Activated CD4-positive, alpha-beta T cell treated with anti-CD3 and anti-CD28 coated beads, Interleukin-2, amount 10 ng/mL, durations not matched to agents 24 days and 14 days (primary cell): Measurements from ENCODE around the gene MAMLD1. TPM values are rescaled to one million over a fixed set of nuclear protein-coding genes. Genes with fewer than 3 reads are reported as not detected.

Source experiments
- DNase-seq: peaks from one replicate; pipeline ENCODE4 v3.0.0; 2022
- H3K27ac Mint-ChIP-seq: one replicate; pipeline ENCODE4 v1.8.0; 2022; ENCODE audit warnings: mild to moderate bottlenecking, mixed read lengths
- H3K27me3 Mint-ChIP-seq: one replicate; pipeline ENCODE4 v1.8.0; 2022; ENCODE audit warnings: mixed read lengths
- H3K36me3 Mint-ChIP-seq: one replicate; pipeline ENCODE4 v1.8.0; 2022; ENCODE audit warnings: low read depth, mild to moderate bottlenecking, mixed read lengths
- H3K4me1 Mint-ChIP-seq: one replicate; pipeline ENCODE4 v1.8.0; 2021; ENCODE audit warnings: mixed read lengths
- H3K4me3 Mint-ChIP-seq: one replicate; pipeline ENCODE4 v1.8.0; 2022; ENCODE audit warnings: mild to moderate bottlenecking, moderate library complexity, mixed read lengths
- H3K9me3 Mint-ChIP-seq: one replicate; pipeline ENCODE4 v1.8.0; 2021; ENCODE audit warnings: mixed read lengths
- intact Hi-C: fragments of 100-400 bp; cut with micrococcal nuclease; formaldehyde crosslinking; loops from one replicate; pipeline ENCODE4 v1.15.1; 2023
- total RNA-seq: library from RNA; stranded (reverse); gene quantifications from 2 replicates; pipeline ENCODE4 v1.2.3, GENCODE V29; 2022

Gene MAMLD1
- total RNA-seq, 1 donor from 2014 or later = 14.2 TPM

DNA sequence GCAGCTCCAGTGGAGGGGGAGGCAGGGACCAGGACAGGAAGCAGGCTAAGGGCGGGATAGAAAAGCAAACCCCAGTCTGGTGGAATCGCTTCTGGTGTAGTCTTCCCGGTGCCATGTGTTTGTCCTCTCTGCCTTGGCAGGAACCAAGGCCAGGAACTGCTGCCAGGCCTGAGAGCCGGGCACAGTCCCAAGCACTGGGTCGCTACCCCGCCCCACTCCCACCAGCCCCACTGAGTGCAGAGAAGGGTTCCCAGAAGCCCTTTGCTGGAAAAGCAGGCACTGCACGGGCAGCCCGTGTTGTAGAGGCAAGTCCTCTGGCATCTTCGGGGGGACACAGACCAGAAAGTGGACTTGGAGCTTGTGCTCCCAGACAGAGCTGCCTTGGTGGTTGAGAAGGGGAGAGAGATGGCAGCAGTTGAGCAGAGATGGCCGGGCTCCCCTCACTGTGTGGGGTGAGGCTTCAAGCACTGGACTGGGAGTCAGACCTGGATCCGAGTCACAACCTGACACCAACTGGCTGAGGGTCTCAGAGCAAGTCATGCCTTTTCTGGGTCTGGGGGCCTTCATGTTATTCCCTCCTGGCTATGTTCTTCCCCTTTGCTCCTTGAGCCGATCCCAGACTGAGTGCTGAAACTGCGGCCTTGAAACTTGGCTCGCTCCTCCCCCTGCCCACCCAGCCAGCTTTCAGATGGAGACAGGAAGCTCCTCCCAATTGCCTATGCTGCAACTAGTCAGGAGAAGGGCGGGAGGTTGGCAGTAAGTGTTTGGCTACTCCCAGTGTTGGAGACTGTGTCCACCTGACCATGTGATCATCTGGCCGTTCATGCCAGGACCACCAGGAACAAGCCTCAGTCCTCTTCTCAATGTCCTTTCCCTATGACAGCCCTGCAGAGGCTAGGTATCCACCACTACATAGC lies 145.6 kb downstream of the MAMLD1 start:
- H3K27ac Mint-ChIP-seq = no peak overlapping the region
- intact Hi-C loops = no loop called here
- no peak for DNase-seq
- peaks cover 4% of the 10 kb centered on the region for H3K36me3 Mint-ChIP-seq
- H3K4me1 Mint-ChIP-seq = peaks cover 9% of the 10 kb centered on the region
- H3K9me3 Mint-ChIP-seq = no peaks in the 10 kb centered on the region
- no peaks in the 10 kb centered on the region for H3K27me3 Mint-ChIP-seq
- no peak overlapping the region for H3K4me3 Mint-ChIP-seq

DNA sequence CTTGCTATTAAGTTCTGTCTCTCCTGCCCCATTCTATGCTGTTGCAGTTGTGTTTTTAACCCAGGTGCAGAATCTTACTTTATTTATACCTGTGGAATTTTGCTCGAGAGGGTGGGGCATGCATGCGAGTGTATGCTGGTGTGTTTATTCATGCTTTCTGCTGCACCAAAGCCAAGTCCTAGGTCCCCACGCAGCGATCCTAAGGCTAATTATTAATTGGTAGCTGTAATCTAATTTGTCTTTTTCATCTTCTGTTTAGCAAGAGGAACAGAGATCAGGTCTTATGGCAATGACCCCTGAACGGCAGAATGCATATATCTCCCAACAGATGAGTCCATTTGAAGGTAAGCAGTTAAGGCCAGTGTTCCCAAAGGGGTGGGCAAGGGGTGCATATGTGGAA lies 146.6 kb downstream of the MAMLD1 start:
- Mint-ChIP-seq H3K36me3 (peaks cover 4% of the 10 kb centered on the region), H3K4me1 (peaks cover 9% of the 10 kb centered on the region), H3K4me3 (no peak overlapping the region), H3K9me3 (no peaks in the 10 kb centered on the region), H3K27me3 (no peaks in the 10 kb centered on the region), H3K27ac (no peak overlapping the region)
- DNase-seq = no peak
- intact Hi-C loops = no loop called here

DNA sequence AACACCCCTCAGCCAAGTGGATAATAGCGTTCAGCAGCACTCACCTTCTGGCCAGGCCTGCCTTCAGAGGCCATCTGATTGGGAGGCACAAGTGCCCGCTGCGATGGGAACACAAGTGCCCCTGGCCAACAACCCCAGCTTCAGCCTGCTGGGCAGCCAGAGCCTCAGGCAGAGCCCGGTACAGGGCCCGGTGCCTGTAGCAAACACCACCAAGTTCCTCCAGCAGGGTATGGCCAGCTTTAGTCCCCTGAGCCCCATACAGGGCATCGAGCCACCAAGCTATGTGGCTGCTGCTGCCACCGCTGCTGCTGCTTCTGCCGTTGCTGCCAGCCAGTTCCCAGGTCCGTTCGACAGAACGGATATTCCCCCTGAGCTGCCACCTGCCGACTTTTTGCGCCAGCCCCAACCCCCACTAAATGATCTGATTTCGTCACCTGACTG lies 149.4 kb downstream of the MAMLD1 start:
- intact Hi-C loops = no loop called here
- Mint-ChIP-seq H3K27ac (no peak overlapping the region), H3K36me3 (peaks cover 4% of the 10 kb centered on the region), H3K9me3 (no peaks in the 10 kb centered on the region), H3K4me1 (no peaks in the 10 kb centered on the region), H3K4me3 (no peak overlapping the region), H3K27me3 (no peaks in the 10 kb centered on the region)
- DNase-seq = no peak

DNA sequence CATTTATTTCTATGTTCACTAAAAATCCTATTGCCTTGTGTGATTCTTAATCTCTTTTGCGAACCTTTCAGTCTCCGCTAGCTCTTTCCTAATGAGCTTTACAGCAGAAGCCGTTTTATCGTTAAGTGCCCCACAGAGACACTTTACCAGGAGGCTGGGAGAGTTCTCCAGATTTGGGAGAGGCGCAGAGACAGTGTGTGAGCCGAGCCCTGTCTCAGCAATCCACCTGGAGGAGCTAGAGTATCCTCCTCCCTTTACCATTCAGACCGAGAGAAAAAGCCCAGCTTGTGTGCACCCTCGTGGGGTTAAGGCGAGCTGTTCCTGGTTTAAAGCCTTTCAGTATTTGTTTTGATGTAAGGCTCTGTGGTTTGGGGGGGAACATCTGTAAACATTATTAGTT lies 150.4 kb downstream of the MAMLD1 start:
- DNase-seq = no peak
- Mint-ChIP-seq H3K36me3 (peaks cover 4% of the 10 kb centered on the region), H3K9me3 (no peaks in the 10 kb centered on the region), H3K4me3 (no peak overlapping the region), H3K27me3 (no peaks in the 10 kb centered on the region), H3K4me1 (no peaks in the 10 kb centered on the region), H3K27ac (no peak overlapping the region)
- intact Hi-C loops = no loop called here

DNA sequence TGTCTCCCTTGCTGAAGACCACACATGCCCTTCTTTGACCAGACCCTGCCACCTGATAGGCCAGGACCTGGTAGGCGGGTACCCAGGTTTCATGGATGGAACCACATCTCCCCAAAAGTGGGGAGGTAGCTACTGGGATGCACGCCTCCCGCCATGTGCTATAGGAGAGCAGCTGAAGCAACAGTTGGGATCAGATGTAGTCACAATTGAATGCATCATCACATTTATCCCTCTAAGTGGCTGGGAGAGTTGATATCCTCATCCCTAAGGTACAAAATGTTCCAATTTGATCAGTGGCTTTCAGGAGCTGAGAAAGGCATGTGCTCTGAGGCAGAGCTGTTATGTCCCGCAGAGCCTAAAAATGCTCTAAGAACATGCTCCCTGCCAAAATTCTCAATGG lies 151.3 kb downstream of the MAMLD1 start:
- no peaks in the 10 kb centered on the region for H3K9me3 Mint-ChIP-seq
- no peaks in the 10 kb centered on the region for H3K4me1 Mint-ChIP-seq
- H3K4me3 Mint-ChIP-seq = no peak overlapping the region
- intact Hi-C loops = no loop called here
- no peak for DNase-seq
- H3K36me3 Mint-ChIP-seq = peaks cover 4% of the 10 kb centered on the region
- no peaks in the 10 kb centered on the region for H3K27me3 Mint-ChIP-seq
- H3K27ac Mint-ChIP-seq = no peak overlapping the region

DNA sequence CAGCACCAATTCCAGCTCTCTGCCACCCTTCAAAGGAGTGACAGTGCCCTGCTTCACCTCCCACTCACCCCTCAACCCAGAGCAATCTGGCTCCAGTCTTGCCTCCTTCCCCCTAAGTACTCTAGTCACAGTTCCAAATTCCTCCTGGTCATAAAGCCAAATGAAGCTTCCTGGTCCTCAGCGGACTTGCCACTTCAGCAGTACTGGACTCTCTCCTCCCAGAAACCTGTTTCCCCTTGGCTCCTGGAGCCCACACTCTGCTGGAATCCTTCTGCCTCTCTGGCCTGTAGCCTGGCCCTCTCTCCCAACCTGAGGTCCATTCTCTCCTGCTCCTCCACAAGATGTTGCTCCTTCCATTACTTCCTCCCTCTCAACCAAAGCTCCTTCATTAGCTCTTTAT lies 152.7 kb downstream of the MAMLD1 start:
- DNase-seq = no peak
- Mint-ChIP-seq H3K36me3 (peaks cover 2% of the 10 kb centered on the region), H3K4me3 (no peak overlapping the region), H3K9me3 (no peaks in the 10 kb centered on the region), H3K4me1 (no peaks in the 10 kb centered on the region), H3K27me3 (no peaks in the 10 kb centered on the region), H3K27ac (no peak overlapping the region)
- intact Hi-C loops = no loop called here

DNA sequence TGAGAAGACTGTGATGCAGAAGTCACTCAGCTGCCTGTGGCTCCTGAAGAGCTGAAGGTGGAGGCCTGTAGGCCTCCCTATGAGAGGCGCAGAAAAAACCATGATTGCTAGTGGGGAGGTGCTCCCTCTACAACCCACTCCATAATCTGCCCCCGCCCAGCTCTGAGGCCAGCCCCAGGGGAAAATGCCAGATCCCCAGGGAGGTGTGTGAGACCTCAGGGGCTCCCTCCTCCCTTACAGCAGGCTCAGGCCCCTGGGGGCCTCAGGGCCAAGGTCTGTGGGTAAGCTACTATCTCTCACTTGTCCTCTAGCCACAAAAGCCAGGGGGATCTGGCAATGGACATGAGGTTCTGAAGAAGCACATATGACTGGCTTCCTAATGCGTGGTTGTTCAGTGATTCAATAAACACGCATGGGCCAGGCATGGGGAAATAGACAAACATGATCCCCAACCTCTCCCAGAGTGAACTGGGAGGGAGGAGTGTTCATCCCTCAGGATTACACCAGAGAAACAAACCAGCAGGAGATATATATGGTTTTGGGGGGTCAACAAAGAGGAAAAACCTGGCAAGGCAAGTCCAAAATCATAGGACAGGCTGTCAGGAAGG lies 154.3 kb downstream of the MAMLD1 start:
- no peak for DNase-seq
- no peaks in the 10 kb centered on the region for H3K9me3 Mint-ChIP-seq
- H3K27ac Mint-ChIP-seq = no peak overlapping the region
- peaks cover 4% of the 10 kb centered on the region for H3K27me3 Mint-ChIP-seq
- no peak overlapping the region for H3K4me3 Mint-ChIP-seq
- no peaks in the 10 kb centered on the region for H3K4me1 Mint-ChIP-seq
- H3K36me3 Mint-ChIP-seq = no peaks in the 10 kb centered on the region
- intact Hi-C loops = no loop called here

DNA sequence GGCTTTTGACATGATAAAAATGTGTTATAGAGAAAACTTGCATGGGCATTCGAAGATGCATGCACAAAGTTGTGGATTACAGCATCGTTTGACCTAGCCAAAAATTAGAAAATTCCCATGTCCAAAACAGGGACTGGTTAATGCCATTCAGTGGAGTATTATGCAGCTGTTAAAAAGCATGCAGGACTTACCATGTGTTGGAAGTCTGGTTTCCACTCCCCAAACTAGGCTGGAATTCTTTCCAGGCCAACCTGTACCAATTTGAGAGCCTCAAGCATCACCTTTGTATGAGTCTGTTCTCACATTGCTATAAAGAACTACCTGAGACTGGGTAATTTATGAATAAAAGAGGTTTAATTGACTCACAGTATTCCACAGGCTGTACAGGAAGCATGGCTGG lies 159.4 kb downstream of the MAMLD1 start:
- H3K27ac Mint-ChIP-seq = no peak overlapping the region
- H3K4me3 Mint-ChIP-seq = no peak overlapping the region
- H3K4me1 Mint-ChIP-seq = no peaks in the 10 kb centered on the region
- peaks cover 5% of the 10 kb centered on the region for H3K27me3 Mint-ChIP-seq
- no peaks in the 10 kb centered on the region for H3K9me3 Mint-ChIP-seq
- intact Hi-C loops = no loop called here
- H3K36me3 Mint-ChIP-seq = no peaks in the 10 kb centered on the region
- no peak for DNase-seq

DNA sequence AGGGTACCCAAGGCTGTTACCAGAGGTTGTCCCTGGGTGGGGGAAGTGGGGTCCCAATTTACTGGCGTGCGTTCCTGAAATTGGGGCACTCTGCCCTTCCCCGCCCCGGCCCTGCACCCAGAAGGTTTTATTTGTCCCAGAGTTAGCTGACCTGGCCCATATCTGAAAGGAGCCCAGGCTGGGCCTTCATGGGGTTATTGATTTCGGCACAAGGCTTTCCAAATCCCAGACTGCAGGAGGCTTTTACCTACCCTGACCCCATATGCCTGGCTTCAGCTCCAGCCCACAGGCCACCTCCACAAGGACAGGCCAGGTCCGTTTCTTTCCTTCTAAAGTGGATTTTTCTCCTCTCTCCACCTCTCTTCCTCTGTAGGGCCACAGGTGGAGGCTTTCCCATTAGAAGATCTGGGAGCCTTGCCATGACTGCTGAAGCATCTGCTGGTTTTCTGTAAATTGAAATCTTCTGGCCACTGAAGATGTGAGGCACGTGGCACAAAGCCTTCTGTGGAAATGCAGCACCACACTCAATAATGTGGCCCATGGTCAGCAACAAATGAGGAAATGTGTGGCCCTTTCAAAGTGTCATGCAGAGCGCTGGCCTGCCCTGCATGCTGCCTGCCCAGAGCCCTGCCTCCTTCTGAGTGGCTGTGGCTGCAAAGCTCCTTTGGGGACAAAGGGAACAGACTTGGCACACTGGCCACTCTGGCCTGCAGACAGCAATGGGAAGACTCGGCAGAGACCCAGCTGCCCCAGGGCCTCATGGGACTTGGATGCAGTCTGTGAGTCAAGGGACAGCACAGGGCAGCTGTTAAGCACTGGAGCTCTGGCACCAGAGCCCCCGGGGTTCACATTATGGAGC lies 162.2 kb downstream of the MAMLD1 start:
- Mint-ChIP-seq H3K9me3 (no peaks in the 10 kb centered on the region), H3K36me3 (no peaks in the 10 kb centered on the region), H3K27ac (no peak overlapping the region), H3K4me3 (no peak overlapping the region), H3K4me1 (no peaks in the 10 kb centered on the region), H3K27me3 (peaks cover 5% of the 10 kb centered on the region)
- intact Hi-C loops = no loop called here
- no peak for DNase-seq

DNA sequence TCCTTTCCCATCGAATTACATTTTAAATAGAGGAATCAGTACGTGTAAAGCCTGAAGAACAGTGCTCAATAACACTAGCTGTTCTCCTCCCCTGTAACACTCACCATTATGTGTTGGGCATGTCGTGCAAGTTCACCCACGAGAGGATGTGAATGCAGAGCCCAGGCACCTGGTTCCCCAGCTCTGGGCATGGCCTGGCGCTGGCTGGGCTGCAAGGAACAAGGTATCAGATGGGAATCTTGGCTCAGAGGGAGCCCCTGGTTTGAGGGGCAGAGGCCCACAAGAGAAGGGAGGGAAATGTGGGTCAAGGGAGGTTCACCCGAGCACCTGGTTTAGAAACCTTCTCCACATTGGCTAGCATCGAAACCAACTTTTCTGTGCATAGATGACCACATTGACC lies 163.6 kb downstream of the MAMLD1 start:
- Mint-ChIP-seq H3K27me3 (peaks cover 1% of the 10 kb centered on the region), H3K27ac (no peak overlapping the region), H3K4me3 (no peak overlapping the region), H3K9me3 (no peaks in the 10 kb centered on the region), H3K4me1 (no peaks in the 10 kb centered on the region), H3K36me3 (no peaks in the 10 kb centered on the region)
- no peak for DNase-seq
- intact Hi-C loops = no loop called here

DNA sequence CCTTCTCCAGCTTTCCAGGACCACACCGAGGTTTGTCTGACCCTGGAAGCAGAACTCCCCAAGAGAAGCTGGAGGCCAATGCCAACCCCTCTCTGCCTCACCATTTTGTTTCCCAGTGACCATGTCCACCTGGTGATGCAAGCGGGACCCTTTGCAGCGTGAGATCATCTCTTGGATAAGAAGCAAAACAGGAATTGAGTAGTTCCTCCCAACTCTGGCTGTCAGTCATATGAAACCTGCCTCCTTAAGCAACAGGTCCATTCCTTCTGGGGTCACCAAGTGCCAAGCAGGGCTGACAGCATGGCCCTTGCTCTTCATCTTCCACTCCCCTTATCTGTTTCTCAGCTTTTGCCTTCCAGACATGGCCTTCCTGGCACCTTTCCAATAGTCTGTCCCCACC lies 164.0 kb downstream of the MAMLD1 start:
- Mint-ChIP-seq H3K27ac (no peak overlapping the region), H3K27me3 (peaks cover 1% of the 10 kb centered on the region), H3K4me1 (no peaks in the 10 kb centered on the region), H3K4me3 (no peak overlapping the region), H3K36me3 (no peaks in the 10 kb centered on the region), H3K9me3 (no peaks in the 10 kb centered on the region)
- intact Hi-C loops = no loop called here
- no peak for DNase-seq

DNA sequence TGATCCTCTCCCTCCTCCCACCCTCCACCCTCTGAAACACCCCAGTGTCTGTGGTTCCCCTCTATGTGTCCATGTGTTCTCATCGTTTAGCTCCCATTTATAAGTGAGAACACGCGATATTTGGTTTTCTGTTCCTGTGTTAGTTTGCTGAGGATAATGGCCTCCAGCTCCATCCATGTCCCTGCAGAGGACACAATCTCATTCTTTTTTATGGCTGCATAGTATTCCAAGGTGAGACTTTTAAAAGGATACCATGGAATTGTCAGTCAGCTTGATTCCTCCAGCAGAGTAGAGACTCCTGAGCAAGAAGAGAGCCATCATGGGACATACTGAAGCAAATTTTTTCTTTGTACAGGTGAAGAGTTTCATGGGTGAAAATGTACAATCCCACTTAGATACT lies 166.5 kb downstream of the MAMLD1 start:
- no peak for DNase-seq
- Mint-ChIP-seq H3K27me3 (no peaks in the 10 kb centered on the region), H3K9me3 (no peaks in the 10 kb centered on the region), H3K4me1 (no peaks in the 10 kb centered on the region), H3K4me3 (no peak overlapping the region), H3K36me3 (no peaks in the 10 kb centered on the region), H3K27ac (no peak overlapping the region)
- intact Hi-C loops = no loop called here

DNA sequence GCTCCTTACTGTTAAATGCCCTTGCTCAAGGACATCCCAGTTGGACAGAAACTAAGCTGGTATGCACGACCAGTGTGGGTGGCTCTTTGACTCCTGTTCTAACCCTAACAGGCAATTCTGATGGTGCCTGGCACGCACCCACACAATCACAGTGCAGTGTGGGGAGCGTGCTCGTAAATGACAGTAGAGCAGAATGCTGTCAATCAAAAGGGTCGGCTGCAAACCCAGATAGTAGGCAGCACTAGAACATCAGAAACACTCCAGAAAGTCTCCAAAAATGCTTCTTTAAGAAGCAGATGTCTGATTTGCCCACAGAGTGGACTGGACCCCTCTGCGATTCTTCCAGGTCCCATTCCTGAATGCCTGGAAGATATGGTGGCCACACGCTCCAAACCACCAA lies 167.7 kb downstream of the MAMLD1 start:
- H3K9me3 Mint-ChIP-seq = no peaks in the 10 kb centered on the region
- H3K27ac Mint-ChIP-seq = no peak overlapping the region
- intact Hi-C loops = no loop called here
- H3K27me3 Mint-ChIP-seq = no peaks in the 10 kb centered on the region
- H3K4me1 Mint-ChIP-seq = no peaks in the 10 kb centered on the region
- no peak overlapping the region for H3K4me3 Mint-ChIP-seq
- DNase-seq = no peak
- H3K36me3 Mint-ChIP-seq = no peaks in the 10 kb centered on the region

DNA sequence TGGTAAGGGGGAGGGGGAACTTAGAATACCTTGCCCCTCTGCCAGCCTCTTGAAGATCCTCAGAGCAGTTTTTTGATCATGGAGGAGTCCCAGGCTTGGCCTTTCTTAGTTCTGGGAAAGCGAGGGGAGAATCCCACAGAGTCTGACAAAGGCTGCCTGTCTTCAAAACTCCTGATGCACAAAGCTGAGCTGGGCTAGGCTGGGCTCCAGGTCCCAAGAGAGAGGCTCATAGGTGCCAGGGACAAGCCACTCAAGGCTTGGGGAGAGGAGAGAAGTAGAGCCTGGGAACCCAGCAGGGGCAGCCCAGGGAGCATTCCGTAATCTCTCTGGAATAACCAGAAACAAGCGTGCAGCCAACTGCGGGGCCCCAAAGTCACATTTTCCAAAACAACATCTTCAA lies 168.3 kb downstream of the MAMLD1 start:
- intact Hi-C loops = no loop called here
- no peaks in the 10 kb centered on the region for H3K36me3 Mint-ChIP-seq

More for the DNA sequence above, 168.3 kb downstream of the MAMLD1 start:
- no peak overlapping the region for H3K27ac Mint-ChIP-seq
- no peak overlapping the region for H3K4me3 Mint-ChIP-seq
- no peaks in the 10 kb centered on the region for H3K4me1 Mint-ChIP-seq
- no peaks in the 10 kb centered on the region for H3K27me3 Mint-ChIP-seq
- no peaks in the 10 kb centered on the region for H3K9me3 Mint-ChIP-seq
- no peak for DNase-seq
